Measurements from ENCODE around the gene GALNTL6.

Gene GALNTL6

DNA sequence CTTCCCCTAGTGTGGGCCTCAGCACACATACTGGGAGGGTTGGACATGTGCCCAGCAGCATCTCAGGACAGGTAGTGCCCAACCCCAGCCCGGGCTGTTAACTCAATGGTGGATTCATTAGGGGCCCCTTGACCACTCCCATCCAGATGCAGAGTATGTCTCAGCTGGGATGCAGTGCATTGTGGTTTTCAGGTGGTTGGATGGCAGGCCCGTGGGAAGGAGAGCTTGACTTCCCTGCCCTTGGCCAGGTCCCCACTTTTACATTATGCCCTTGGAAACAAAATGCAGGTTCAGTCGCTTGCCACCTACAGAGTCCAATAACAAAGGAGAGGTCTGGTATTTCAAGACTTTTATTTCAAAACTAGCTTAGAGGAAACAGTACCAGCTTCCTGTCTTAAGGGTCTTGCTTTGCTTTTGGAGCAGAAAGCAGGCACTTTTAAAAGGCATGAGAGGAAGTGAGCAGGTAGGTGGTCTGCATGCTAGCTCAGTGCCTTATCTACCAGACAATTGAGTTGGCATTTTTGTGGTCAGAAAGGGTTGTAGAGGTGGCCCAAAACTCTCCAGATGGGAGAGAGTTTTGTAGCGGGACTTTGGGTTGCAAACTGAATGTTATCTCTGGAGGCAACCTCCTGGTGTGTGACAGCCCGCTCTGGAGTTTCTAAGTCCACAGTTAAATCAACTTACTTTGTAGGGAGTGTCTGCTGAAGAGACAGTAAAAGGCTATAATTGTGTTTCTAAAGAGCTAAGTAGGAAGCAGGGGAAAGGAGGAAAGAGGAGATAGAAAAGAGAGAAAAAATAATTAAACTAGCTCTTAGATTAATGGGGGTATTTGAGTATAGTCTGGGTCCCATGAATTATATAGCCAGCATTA, 171.0 kb downstream of the GALNTL6 start:
- no peak overlapping the region for H3K27ac ChIP-seq

DNA sequence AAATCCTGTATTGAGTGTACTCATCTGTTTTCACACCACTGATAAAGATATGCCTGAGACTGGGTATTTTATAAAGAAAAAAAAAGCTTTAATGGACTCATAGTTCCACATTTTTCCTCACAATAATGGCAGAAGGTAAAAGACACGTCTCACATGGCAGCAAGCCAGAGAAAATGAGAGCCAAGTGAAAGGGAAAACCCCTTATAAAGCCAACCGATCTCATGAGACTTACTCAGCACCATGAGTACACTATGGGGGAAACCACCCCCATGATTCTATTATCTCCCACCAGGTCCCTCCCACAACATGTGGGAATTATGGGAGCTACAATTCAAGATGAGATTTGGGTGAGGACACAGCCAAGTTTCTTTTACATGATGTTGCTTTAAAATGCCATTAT, 171.9 kb downstream of the GALNTL6 start:
- TF ChIP-seq, protein P1, sequence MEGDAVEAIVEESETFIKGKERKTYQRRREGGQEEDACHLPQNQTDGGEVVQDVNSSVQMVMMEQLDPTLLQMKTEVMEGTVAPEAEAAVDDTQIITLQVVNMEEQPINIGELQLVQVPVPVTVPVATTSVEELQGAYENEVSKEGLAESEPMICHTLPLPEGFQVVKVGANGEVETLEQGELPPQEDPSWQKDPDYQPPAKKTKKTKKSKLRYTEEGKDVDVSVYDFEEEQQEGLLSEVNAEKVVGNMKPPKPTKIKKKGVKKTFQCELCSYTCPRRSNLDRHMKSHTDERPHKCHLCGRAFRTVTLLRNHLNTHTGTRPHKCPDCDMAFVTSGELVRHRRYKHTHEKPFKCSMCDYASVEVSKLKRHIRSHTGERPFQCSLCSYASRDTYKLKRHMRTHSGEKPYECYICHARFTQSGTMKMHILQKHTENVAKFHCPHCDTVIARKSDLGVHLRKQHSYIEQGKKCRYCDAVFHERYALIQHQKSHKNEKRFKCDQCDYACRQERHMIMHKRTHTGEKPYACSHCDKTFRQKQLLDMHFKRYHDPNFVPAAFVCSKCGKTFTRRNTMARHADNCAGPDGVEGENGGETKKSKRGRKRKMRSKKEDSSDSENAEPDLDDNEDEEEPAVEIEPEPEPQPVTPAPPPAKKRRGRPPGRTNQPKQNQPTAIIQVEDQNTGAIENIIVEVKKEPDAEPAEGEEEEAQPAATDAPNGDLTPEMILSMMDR (conservative IDR thresholded peaks at IDR 0.05), result no peak
- no peak overlapping the region for H3K27ac ChIP-seq

More for the DNA sequence above, 171.0 kb downstream of the GALNTL6 start:
- TF ChIP-seq, protein P1 (conservative IDR thresholded peaks at IDR 0.05), result no peak

DNA sequence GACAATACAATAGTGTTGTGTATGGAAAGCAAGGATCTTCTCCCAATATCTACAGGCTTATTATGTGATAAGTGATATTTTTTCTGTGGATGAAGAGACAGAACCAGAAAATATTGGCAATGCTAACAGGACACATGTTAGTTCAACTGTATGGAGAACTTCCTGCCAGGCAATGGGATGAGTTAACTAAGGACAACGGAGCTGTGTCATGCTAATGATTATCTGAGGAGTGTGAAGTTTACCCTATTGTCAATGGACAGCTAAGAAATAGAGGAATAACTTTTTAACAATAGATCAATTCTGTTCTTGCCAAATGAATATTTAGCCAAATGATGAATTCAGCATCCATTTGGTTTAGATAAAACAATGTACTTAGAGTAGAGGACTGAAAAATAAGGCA, 180.0 kb downstream of the GALNTL6 start:
- H3K27ac ChIP-seq, result no peak overlapping the region
- TF ChIP-seq, protein P1 (conservative IDR thresholded peaks at IDR 0.05), result no peak

DNA sequence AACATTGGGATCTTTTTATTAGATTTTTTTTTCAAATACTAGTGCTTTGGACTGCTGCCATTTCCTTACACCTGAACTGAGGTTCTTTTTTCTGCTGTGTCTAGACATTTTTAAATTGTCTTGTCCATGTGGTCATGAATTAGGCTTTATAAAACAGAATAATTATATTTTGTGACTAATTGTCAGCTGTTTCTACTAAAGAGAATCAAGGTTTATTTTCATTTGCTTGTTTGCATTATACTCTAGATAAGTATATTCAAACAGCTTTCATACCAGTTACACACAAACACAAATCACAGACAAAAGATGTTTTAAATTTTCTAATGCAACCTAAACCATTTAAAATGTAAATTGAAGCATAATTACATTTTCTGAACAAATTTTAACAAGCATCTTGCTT, 194.7 kb downstream of the GALNTL6 start:
- H3K27ac ChIP-seq, result no peak overlapping the region
- TF ChIP-seq, protein P1 (conservative IDR thresholded peaks at IDR 0.05), result no peak

DNA sequence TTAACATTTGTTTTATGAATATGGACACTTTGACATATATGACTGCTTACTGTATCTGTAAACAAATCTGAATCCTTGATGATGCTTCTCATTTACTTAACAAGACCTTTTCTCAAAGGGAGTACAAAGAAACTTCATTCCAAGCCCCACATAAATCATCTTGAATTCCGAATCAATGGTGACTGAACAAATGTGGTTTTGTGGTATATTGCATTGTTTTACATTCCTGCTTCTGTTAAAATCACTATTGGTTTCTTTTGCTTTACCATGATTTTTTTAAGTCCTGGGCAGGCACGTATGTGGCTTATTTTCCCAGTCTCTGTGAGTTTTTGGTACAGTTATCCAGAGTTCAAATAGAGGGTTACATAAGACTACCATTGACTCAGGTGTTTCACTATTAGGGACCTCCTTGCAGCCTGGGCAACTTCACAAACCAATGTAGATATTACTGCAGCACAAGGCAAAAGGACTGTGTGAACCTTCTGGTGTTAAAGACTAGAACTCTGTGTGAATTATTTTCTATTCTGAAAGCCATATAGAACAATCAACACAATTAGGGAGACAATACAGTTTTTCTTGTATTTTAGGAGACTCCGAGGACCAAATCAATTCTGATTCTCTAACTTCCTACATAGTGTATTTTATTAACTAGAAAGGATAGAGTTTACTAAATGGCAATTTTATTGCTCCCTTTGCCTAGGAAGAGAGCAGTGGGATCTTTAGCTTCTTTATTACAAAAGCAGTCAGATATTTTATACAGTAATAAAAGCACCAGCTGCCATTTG, 196.4 kb downstream of the GALNTL6 start:
- H3K27ac ChIP-seq, result no peak overlapping the region
- TF ChIP-seq, protein P1 (conservative IDR thresholded peaks at IDR 0.05), result no peak

DNA sequence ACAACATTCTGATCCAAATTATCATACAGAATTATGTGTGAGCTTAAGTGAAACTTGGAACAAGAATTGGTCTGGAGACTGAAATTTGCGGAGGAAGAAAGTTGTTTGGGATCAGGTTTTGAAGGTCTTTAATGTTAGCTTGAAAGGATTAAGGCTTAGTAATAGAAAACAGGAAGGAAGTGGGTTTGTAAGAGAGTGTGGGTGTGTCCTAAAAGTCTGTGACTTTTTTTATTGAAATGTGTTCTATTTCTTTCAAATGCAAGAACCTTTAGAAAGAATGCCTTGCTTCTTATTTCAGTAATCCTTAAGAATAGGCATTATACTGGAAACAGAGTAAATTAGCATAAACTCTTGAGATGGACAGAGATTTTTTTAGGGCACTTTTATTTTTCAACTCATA, 198.0 kb downstream of the GALNTL6 start:
- no peak overlapping the region for H3K27ac ChIP-seq
- TF ChIP-seq, protein P1 (conservative IDR thresholded peaks at IDR 0.05), result no peak

DNA sequence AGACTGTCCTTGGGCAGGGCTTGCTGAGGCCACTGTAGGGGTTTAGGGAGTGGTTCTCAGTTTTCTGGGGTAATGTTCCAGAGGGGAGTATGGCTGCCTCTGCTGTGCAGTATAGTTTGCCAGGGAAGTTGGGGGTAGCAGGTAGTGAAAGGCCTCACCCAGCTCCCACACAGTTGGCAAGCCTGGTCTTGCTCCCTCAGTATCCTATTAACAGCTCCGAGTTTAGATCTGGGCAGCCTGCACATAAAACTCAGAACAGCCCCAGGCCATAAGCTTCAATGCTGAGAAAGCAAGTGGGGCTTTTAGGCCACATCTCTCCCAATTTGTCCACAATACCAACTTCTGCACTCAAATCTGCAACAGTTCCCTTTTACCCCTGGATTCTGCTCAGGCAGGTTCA, 205.2 kb downstream of the GALNTL6 start:
- no peak overlapping the region for H3K27ac ChIP-seq
- TF ChIP-seq, protein P1 (conservative IDR thresholded peaks at IDR 0.05), result no peak

Measured in VCaP (cell line).